Measurements from ENCODE around the gene RALGDS. TPM values are rescaled to one million over a fixed set of nuclear protein-coding genes. Genes with fewer than 3 reads are reported as not detected.
"Not testable (repeated sequence)": the region's sequence is repeated elsewhere in the genome, so short reads cannot be mapped to it uniquely, and the experiment has no call there.

The RALGDS gene
- total and polyA plus RNA-seq, 9 donors: 26.2 to 139 (median 48.8) TPM

- TF ChIP-seq EP300 (IDR thresholded peaks at IDR 0.05): no peak
- TF ChIP-seq POLR2A (IDR thresholded peaks at IDR 0.05): no peak
- TF ChIP-seq, protein P1, sequence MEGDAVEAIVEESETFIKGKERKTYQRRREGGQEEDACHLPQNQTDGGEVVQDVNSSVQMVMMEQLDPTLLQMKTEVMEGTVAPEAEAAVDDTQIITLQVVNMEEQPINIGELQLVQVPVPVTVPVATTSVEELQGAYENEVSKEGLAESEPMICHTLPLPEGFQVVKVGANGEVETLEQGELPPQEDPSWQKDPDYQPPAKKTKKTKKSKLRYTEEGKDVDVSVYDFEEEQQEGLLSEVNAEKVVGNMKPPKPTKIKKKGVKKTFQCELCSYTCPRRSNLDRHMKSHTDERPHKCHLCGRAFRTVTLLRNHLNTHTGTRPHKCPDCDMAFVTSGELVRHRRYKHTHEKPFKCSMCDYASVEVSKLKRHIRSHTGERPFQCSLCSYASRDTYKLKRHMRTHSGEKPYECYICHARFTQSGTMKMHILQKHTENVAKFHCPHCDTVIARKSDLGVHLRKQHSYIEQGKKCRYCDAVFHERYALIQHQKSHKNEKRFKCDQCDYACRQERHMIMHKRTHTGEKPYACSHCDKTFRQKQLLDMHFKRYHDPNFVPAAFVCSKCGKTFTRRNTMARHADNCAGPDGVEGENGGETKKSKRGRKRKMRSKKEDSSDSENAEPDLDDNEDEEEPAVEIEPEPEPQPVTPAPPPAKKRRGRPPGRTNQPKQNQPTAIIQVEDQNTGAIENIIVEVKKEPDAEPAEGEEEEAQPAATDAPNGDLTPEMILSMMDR (IDR thresholded peaks at IDR 0.05): no peak
- H3K36me3 ChIP-seq: no peaks in the 10 kb centered on the region
- no peak overlapping the region for H3K27ac ChIP-seq
- intact Hi-C loops (cut with DNase I): no loop called here
- DNase-seq: peak in 1 of 5 donors; percentile 27
- H3K27me3 ChIP-seq: no peaks in the 10 kb centered on the region
- H3K9me3 ChIP-seq: no peaks in the 10 kb centered on the region
- H3K4me1 ChIP-seq (ENCODE audit: insufficient read depth): peaks cover 1% of the 10 kb centered on the region
- WGBS, 3 donors: 81 to 84% (median 82%) methylated on average over 12 to 15 of the region's 15 CpGs
- H3K4me3 ChIP-seq: no peak overlapping the region
Observed at GRCh38 chr9:133086894-133087293, 34.1 kb downstream of the RALGDS start.

DNA sequence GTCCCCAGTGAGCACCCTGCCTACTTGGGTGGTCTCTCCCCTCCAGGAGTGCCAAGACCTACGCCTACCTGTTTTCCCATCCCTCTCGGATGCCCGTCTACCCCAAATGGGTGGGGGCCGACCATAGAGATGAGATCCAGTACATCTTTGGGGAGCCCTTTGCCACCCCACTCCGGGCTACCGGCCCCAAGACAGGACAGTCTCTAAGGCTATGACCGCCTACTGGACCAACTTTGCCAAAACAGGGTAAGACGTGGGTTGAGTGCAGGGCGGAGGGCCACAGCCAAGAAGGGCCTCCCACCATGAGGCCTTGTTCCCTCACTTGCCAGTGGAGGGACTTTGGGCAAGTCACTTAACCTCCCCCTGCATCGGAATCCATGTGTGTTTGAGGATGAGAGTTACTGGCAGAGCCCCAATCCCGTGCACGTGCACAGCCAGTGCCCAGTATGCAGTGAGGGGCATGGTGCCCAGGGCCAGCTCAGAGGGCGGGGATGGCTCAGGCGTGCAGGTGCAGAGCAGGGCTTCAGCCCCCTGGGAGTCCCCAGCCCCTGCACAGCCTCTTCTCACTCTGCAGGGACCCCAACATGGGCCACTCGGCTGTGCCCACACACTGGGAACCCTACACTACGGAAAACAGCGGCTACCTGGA, 34.7 kb downstream of the RALGDS start:
- H3K9me3 ChIP-seq; H3K4me1 ChIP-seq (ENCODE audit: insufficient read depth); intact Hi-C loops (cut with DNase I); H3K36me3 ChIP-seq; H3K4me3 ChIP-seq; H3K27ac ChIP-seq; H3K27me3 ChIP-seq: not testable (repeated sequence)
- peak in 1 of 5 donors; percentile 21 for DNase-seq
- 79 to 88% (median 80%) methylated on average over 13 to 17 of the region's 17 CpGs for WGBS, 3 donors

DNA sequence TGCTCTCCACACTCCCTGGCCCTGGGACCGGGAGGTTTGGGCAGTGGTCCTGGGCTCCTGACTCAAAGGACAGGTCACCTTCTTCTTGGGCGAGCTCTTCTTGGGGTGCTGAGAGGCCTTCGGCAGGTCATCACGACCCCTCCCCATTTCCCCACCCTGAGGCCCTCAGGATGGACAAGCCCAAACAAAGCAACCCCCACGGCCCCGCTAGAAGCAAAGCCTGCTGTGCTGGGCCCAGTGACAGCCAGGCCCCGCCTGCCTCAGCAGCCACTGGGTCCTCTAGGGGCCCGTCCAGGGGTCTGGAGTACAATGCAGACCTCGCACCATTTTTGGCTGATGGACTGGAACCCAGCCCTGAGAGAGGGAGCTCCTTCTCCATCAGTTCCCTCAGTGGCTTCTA, 37.4 kb downstream of the RALGDS start:
- H3K4me3 ChIP-seq; H3K27ac ChIP-seq; H3K36me3 ChIP-seq; intact Hi-C loops (cut with DNase I); H3K4me1 ChIP-seq (ENCODE audit: insufficient read depth); H3K9me3 ChIP-seq; H3K27me3 ChIP-seq: not testable (repeated sequence)
- peak in 1 of 5 donors; percentile 20 for DNase-seq
- WGBS, 3 donors: 74% methylated on average over 6 to 9 of the region's 9 CpGs; no CpG with 5 or more reads in 1 of the 3 donors

DNA sequence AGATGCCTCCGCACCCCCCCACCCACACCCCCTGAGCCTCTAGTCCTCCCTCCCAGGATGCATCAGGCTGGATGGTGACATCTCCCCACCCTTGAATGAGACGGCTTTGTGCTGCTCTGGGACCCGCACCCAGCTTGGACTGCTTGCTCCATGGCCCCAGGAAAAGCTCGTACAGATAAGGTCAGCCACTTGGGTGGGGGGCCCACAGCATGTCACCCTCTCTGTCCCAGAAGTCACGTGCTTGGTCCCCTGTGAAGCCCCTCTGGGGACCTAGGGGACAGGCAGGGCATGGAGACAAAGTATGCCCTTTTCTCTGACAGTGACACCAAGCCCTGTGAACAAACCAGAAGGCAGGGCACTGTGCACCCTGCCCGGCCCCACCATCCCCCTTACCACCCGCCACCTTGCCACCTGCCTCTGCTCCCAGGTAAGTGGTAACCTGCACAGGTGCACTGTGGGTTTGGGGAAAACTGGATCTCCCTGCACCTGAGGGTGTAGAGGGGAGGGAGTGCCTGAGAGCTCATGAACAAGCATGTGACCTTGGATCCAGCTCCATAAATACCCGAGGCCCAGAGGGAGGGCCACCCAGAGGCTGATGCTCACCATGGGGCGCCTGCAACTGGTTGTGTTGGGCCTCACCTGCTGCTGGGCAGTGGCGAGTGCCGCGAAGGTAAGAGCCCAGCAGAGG, 38.9 kb downstream of the RALGDS start:
- intact Hi-C loops (cut with DNase I); H3K9me3 ChIP-seq; H3K36me3 ChIP-seq; H3K4me3 ChIP-seq; H3K27me3 ChIP-seq; H3K4me1 ChIP-seq (ENCODE audit: insufficient read depth); H3K27ac ChIP-seq: not testable (repeated sequence)
- 77 to 84% (median 78%) methylated on average over 6 to 8 of the region's 12 CpGs for WGBS, 3 donors
- DNase-seq: peak in 1 of 5 donors; percentile 16

GRCh38 chr9:133080786-133081779, 40.0 kb downstream of the RALGDS start:
- H3K27ac ChIP-seq; H3K27me3 ChIP-seq; H3K4me3 ChIP-seq; H3K9me3 ChIP-seq; H3K36me3 ChIP-seq; intact Hi-C loops (cut with DNase I): not testable (repeated sequence)
- peak in 1 of 5 donors; percentile 4 for DNase-seq
- 83 to 95% (median 93%) methylated on average over 7 to 14 of the region's 18 CpGs for WGBS, 3 donors
- H3K4me1 ChIP-seq (ENCODE audit: insufficient read depth): peaks cover 11% of the 10 kb centered on the region

GRCh38 chr9:133080161-133080560, 40.9 kb downstream of the RALGDS start:
- WGBS, 3 donors: 86 to 92% (median 88%) methylated on average over 7 of the region's 7 CpGs
- H3K4me3 ChIP-seq: no peak overlapping the region
- H3K27ac ChIP-seq: no peak overlapping the region

More at GRCh38 chr9:133080161-133080560, 40.9 kb downstream of the RALGDS start:
- Histone ChIP-seq H3K4me1 (ENCODE audit: insufficient read depth) (peaks cover 11% of the 10 kb centered on the region), H3K27me3 (no peaks in the 10 kb centered on the region), H3K9me3 (no peaks in the 10 kb centered on the region), H3K36me3 (no peaks in the 10 kb centered on the region)
- intact Hi-C loops (cut with DNase I): no loop called here
- no peak for DNase-seq
- TF ChIP-seq POLR2A (IDR thresholded peaks at IDR 0.05) (no peak), EP300 (IDR thresholded peaks at IDR 0.05) (no peak)
- TF ChIP-seq, protein P1 (IDR thresholded peaks at IDR 0.05): no peak
